ENCODE results near the gene BCL7B.
"Not testable (repeated sequence)": the region's sequence is repeated elsewhere in the genome, so short reads cannot be mapped to it uniquely, and the experiment has no call there.

Gene BCL7B

GRCh38 chr7:73570977-73571376 lies 13.5 kb upstream of the BCL7B start:
- no peak for DNase-seq

- DNase-seq = no peak
Observed at GRCh38 chr7:73570521-73570920, 13.0 kb upstream of the BCL7B start.

GRCh38 chr7:73569042-73569608 lies 11.6 kb upstream of the BCL7B start:
- no peak for DNase-seq

- no peak for DNase-seq
Observed at GRCh38 chr7:73567846-73568685, 10.6 kb upstream of the BCL7B start.

GRCh38 chr7:73567140-73567539 lies 9.7 kb upstream of the BCL7B start:
- no peak for DNase-seq

- not testable (repeated sequence) for DNase-seq
Observed at GRCh38 chr7:73566431-73566830, 8.9 kb upstream of the BCL7B start.

GRCh38 chr7:73565675-73566340 lies 8.3 kb upstream of the BCL7B start:
- DNase-seq = peak; percentile 16

- DNase-seq = no peak
Observed at GRCh38 chr7:73560109-73560835, 2.8 kb upstream of the BCL7B start.

- DNase-seq = peak; percentile 92
Observed at GRCh38 chr7:73557108-73557396, 438 bp downstream of the BCL7B start.

GRCh38 chr7:73556208-73557107 lies 1.0 kb downstream of the BCL7B start:
- DNase-seq = no peak

GRCh38 chr7:73555411-73555982 lies 2.0 kb downstream of the BCL7B start:
- DNase-seq = no peak

GRCh38 chr7:73550093-73550492 lies 7.4 kb downstream of the BCL7B start:
- DNase-seq = not testable (repeated sequence)

GRCh38 chr7:73549176-73549575 lies 8.3 kb downstream of the BCL7B start:
- no peak for DNase-seq

GRCh38 chr7:73547841-73548240 lies 9.6 kb downstream of the BCL7B start:
- DNase-seq = no peak

GRCh38 chr7:73544678-73545077 lies 12.8 kb downstream of the BCL7B start:
- no peak for DNase-seq

GRCh38 chr7:73541722-73542121 lies 15.8 kb downstream of the BCL7B start:
- no peak for DNase-seq

- no peak for DNase-seq
Observed at GRCh38 chr7:73539709-73540108, 17.8 kb downstream of the BCL7B start.

GRCh38 chr7:73538510-73538909 lies 19.0 kb downstream of the BCL7B start:
- DNase-seq = not testable (repeated sequence)

- no peak for DNase-seq
Observed at GRCh38 chr7:73537051-73537450, 20.4 kb downstream of the BCL7B start.

GRCh38 chr7:73536479-73536878 lies 21.0 kb downstream of the BCL7B start:
- DNase-seq = no peak

- DNase-seq = not testable (repeated sequence)
Observed at GRCh38 chr7:73535918-73536317, 21.6 kb downstream of the BCL7B start.

- DNase-seq = no peak
Observed at GRCh38 chr7:73533742-73534141, 23.7 kb downstream of the BCL7B start.

All from CD4-positive, alpha-beta T cell treated with Interleukin-17A for 1 hour (primary cell).